GM04504 (cell line): ENCODE data around the gene MUC5B.
"Not testable (repeated sequence)": the region's sequence is repeated elsewhere in the genome, so short reads cannot be mapped to it uniquely, and the experiment has no call there.

Source experiments
- DNase-seq: peaks from one replicate; pipeline ENCODE4 v3.0.0-alpha.2; 2012; ENCODE audit warnings: low read depth

MUC5B gene

GRCh38 chr11:1222491-1223345 lies at the start of gene MUC5B:
Gene MUC5B, plus strand, starts transcription at chr11:1223066. Its CDS starts 58 bp downstream, at chr11:1223124.
- no peak for DNase-seq

GRCh38 chr11:1173396-1173795 lies 49.5 kb upstream of the MUC5B start:
- DNase-seq, result not testable (repeated sequence)

- no peak for DNase-seq
Measured at GRCh38 chr11:1174441-1175370, 48.2 kb upstream of the MUC5B start.

GRCh38 chr11:1175461-1176223 lies 47.2 kb upstream of the MUC5B start:
- no peak for DNase-seq

- DNase-seq, result no peak
Measured at GRCh38 chr11:1176224-1177019, 46.4 kb upstream of the MUC5B start.

- no peak for DNase-seq
Measured at GRCh38 chr11:1177020-1177770, 45.7 kb upstream of the MUC5B start.

- DNase-seq, result no peak
Measured at GRCh38 chr11:1177771-1178090, 45.1 kb upstream of the MUC5B start.

GRCh38 chr11:1178201-1178885 lies 44.5 kb upstream of the MUC5B start:
- DNase-seq, result no peak

GRCh38 chr11:1178906-1179305 lies 44.0 kb upstream of the MUC5B start:
- no peak for DNase-seq

GRCh38 chr11:1179641-1180040 lies 43.2 kb upstream of the MUC5B start:
- DNase-seq, result no peak

- DNase-seq, result no peak
Measured at GRCh38 chr11:1180171-1180570, 42.7 kb upstream of the MUC5B start.

GRCh38 chr11:1180947-1181391 lies 41.9 kb upstream of the MUC5B start:
- DNase-seq, result no peak

GRCh38 chr11:1181420-1181819 lies 41.4 kb upstream of the MUC5B start:
- DNase-seq, result no peak

GRCh38 chr11:1181853-1182535 lies 40.9 kb upstream of the MUC5B start:
- DNase-seq, result no peak

- not testable (repeated sequence) for DNase-seq
Measured at GRCh38 chr11:1184139-1184538, 38.7 kb upstream of the MUC5B start.

- not testable (repeated sequence) for DNase-seq
Measured at GRCh38 chr11:1188451-1189130, 34.3 kb upstream of the MUC5B start.

GRCh38 chr11:1189816-1190215 lies 33.0 kb upstream of the MUC5B start:
- DNase-seq, result not testable (repeated sequence)

- DNase-seq, result not testable (repeated sequence)
Measured at GRCh38 chr11:1191786-1192470, 30.9 kb upstream of the MUC5B start.
